RKO (cell line): ENCODE results near the gene KPNA1.
"Not testable (repeated sequence)": the region's sequence is repeated elsewhere in the genome, so short reads cannot be mapped to it uniquely, and the experiment has no call there.

Source experiments
- DNase-seq: peaks from one replicate; pipeline ENCODE4 v3.0.0-alpha.2; 2016; ENCODE audit warnings: low spot score

The KPNA1 gene

DNA sequence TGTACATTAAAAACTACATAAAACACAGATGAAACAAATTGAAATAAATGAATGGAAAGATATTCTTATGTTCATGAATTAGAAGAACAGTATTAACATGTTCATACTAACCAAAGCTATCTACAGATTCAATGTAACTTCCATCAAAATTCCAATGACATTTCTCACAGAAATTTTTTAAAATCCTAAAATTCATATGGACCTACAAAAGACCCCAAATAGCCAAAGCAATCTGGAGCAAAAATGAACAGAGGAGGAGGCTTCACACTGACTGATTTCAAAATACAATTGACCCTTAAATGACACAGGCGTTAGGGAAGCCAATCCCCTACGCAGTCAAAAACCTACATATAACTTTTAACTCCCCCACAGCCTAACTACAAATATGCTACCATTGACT, 39.4 kb downstream of the KPNA1 start:
- no peak for DNase-seq

- DNase-seq: no peak
Measured at GRCh38 chr3:122469659-122470058, 45.1 kb downstream of the KPNA1 start.

DNA sequence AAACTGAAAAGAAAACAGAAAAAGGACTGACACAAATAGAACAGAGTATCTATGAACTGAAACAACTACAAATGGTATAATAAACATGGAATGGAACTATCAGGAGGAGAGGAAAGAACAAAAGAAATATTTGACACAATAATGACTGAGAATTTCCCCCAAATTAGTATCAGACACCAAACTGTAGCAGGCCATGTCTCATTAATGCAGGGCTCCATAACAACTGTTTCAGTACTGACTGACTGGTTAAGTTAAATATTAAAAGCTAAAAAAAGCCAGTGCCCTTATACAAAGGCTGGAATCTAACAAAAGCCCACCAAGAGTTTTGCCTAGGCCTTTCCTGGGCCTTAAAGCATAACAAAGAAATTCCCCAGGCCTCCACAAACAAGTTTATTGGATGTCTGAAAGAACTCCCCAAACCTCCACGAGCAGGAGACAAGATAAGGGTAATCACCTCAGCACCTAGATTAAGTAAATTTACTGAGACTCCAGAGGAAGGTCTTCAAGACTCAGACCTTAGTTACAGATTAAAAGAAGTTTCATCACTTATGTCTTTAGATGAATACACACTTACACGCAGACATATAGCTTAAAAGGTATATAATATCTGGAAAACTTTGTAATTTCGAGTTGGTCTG, 45.7 kb downstream of the KPNA1 start:
- DNase-seq: no peak

DNA sequence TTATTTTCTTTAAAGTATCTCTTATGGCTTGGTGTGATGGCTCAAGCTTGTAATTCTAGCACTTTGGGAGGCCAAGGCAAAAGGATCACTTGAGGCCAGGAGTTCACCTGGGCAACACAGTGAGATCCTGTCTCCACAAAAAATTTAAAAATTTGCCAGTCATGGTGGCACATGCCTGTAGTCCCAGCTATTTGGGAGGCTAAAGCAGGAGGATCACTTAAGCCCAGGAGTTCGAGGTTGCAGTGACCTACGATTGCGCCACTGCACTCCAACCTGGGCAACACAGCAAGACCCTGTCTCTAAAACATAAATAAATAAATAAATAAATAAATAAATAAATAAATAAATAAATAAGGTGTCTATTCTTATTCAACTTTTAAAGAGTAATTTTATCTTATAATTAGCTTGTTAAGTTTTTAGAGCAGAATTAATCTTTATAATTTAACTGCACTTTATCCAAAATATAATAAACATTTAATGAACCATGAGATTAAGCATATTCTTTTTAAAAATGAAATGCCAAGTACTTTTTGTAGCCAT, 48.0 kb downstream of the KPNA1 start:
- no peak for DNase-seq

DNA sequence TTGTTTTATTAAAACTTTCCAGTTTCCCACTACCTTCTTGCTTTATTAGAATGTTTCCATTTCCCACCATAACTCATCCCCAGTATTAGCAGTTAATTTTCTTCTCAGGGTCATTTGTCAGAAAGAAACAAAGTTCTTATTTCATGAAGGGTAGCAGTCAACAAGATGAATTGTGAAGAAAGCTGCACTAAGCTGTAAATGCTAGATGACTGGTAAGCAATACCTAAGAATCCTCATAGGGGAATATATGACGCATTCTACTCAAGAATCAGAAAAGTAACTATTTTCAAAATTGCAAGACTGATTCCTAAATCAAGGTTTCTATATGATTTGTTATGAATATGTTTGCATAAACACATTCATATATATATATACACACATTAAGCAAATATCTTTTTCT, 50.1 kb downstream of the KPNA1 start:
- DNase-seq: no peak

- no peak for DNase-seq
Measured at GRCh38 chr3:122462406-122462805, 52.3 kb downstream of the KPNA1 start.

DNA sequence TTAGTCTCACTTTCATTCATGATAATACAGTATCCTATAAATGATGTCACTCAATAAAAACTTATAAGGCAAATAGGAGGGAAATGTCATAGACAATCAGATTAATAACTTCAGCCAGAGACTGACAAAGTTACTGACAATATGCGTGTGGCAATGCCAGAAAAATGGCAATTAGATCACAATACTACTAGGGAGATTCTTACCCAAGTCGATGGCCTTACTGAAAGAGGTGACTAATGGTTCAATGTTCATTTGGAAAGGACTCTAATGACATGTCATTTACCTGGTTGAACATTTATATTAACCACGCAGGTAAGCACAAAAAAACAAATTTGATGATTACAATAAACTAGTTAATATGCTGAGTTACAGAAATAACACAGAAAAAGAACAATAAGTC, 52.9 kb downstream of the KPNA1 start:
- DNase-seq: no peak

GRCh38 chr3:122458992-122459391, 55.7 kb downstream of the KPNA1 start:
- DNase-seq: peak; percentile 61

DNA sequence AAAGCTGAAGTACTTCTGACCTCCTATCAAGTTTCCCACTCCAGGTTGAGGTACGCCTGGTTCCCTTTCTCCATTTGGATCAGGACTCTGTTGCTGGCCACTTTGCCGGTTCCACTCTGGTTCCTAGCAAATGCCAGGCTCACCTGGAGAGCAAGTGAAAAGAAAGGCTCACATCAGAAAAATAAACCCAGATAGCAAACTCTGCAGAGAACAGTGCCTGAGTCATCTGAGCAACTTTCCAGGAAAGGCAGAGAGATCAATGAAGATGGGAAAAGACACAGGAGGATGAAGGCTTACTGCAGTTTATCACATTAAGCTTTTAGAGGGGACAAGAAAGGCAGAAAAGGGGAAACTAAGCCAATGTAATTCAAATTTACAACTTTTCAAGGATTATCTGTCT, 57.0 kb downstream of the KPNA1 start:
- no peak for DNase-seq

DNA sequence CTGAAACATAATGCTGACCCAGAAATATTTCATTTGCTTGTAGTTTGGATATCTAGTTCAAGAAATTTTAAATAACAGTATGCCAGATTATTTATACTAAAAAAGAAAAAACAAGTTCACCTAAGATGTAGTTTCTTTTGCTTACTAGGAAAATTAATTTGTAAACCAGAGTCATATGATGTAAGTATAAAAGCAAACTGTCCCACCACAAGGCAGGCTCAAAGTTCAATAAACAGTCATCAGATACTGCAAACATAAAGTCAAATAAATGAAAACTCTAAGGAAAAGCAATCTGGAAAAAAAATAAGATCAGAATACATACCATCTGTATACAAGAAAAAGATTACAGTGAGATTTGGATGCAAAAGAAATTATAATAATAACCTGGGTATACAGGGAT, 58.7 kb downstream of the KPNA1 start:
- DNase-seq: no peak

- no peak for DNase-seq
Measured at GRCh38 chr3:122451371-122451770, 63.4 kb downstream of the KPNA1 start.

DNA sequence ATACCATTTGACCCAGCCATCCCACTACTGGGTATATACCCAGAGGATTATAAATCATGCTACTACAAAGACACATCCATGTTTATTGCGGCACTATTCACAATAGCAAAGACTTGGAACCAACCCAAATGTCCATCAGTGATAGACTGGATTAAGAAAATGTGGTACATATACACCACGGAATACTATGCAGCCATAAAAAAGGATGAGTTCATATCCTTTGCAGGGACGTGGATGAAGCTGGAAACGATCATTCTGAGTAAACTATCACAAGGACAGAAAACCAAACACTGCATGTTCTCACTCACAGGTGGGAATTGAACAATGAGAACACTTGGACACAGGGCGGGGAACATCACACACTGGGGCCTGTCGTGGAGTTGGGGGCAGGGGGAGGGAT, 66.5 kb downstream of the KPNA1 start:
- not testable (repeated sequence) for DNase-seq

GRCh38 chr3:122444491-122444887, 70.2 kb downstream of the KPNA1 start:
- DNase-seq: not testable (repeated sequence)

DNA sequence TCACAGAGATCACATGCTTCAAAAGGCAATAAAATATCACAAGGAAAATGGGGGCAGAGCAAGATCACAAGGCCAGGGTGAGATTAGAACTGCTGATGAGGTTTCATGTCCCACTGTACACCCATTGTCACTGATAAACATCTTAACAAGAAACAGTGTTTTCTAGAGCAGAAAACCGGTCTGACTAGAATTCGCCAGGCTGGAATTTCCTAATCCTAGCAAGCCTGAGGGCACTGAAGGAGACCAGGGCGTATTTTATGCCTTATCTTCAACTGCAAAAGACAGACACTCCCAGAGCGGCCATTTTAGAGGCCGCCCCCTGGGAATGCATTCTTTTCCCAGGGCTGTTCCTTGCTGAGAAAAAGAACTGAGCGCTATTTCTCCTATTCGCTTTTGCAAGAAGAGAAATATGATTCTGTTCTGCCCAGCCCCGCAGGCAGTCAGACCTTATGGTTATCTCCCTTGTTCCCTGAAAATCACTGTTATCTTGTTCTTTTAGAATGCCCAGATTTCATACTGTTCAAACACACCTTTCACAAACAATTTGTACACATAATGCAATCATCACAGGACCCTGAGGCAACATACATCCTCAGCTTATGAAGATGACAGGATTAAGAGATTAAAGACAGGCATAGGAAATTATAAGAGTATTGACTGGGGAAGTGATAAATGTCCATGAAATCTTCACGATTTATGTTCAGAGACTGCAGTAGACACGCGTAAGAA, 70.8 kb downstream of the KPNA1 start:
- not testable (repeated sequence) for DNase-seq

DNA sequence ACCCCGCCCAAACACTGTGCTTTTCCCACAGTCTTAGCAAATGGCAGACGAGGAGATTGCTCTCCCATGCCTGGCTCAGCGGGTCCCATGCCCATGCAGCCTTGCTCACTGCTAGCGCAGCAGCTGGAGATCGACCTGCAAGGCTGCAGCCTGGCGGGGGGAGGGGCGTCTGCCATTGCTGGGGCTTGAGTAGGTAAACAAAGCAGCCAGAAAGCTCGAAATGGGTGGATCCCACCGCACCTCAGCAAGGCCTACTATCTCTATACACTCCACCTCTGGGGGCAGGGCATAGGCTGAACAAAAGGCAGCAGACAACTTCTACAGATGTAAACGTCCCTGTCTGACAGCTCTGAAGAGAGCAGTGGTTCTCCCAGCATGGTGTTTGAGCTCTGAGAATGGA, 71.6 kb downstream of the KPNA1 start:
- no peak for DNase-seq

GRCh38 chr3:122435950-122436349, 78.8 kb downstream of the KPNA1 start:
- no peak for DNase-seq

- DNase-seq: no peak
Measured at GRCh38 chr3:122430371-122430770, 84.4 kb downstream of the KPNA1 start.

DNA sequence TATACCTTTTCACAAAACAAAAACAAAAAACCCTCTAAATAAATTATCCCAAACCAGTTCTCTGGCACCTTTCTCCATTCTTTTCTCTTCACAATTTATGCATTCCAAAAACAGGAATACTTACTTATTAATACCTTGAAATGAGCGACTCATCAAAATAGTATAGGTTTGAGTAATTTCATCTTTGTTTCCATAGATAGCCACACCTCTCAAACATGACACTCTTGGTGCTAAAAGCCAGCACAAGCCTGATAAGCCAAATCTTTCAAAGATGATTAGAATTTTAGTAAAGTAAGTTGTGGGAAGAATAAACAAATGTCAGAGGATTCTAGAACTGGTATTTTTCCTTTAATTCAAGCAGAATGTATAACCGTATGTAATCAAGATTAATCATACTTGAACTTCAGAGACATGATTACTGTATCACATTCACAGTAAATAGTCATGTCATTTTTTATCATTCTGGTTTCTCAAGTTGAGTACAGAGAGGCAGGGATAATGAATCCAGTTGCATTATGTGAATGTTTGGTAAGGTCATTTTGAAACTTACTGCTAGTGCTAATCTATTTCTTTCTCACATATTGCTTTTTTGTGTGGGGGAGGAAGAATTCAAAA, 86.8 kb downstream of the KPNA1 start:
- DNase-seq: peak; percentile 34

DNA sequence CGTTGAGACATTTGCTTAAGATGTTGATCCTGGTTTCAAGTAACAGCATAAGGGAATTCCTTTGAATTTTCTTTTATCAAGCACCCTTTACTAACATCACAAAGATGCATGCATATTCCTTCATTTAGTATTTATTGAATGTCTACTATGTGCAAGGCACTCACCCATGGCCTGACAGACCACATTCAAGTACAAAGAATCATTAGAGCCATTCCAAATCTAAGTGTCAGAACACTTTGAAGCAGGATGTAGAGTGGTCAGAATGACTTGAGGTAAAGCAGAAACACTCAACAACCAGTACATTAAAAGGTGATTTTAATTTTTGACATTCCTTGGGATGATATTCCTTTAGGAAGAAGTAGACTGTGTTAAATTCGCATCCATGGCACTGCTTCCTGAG, 92.9 kb downstream of the KPNA1 start:
- no peak for DNase-seq

DNA sequence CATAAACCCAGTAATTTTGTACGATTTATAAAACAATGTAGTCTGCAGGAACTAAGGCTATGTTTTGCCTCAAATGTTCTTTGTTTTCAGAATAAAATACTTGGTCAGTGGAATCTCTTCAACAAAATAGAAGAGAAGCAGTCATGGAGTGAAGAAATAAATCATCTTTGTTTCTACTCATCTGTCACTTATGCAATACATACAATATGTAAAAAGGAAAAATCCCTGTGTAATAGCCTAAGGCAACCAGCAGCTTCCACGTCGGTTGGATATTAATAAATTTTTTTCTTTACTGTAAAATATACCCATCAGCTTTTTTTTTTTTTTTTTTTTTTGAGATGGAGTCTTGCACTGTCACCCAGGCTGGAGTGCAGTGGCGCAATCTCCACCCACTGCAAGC, 93.6 kb downstream of the KPNA1 start:
- DNase-seq: no peak

DNA sequence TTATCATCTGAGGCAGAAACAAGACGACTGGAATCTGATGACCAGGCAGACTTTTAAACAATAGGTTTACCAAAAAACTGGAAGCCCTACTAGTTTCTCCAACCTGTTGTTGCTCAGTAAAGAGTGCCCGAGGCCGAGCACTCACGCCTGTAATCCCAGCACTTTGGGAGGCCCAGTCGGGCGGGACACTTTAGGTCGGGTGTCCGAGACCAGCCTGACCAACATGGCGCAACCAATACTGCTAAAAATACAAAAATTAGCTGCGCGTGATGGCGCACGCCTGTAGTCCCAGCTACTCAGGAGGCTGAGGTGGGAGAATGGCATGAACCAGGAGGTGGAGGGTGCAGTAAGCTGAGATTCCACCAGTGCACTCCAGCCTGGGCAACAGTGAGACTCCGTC, 97.8 kb downstream of the KPNA1 start:
- DNase-seq: peak; percentile 39

DNA sequence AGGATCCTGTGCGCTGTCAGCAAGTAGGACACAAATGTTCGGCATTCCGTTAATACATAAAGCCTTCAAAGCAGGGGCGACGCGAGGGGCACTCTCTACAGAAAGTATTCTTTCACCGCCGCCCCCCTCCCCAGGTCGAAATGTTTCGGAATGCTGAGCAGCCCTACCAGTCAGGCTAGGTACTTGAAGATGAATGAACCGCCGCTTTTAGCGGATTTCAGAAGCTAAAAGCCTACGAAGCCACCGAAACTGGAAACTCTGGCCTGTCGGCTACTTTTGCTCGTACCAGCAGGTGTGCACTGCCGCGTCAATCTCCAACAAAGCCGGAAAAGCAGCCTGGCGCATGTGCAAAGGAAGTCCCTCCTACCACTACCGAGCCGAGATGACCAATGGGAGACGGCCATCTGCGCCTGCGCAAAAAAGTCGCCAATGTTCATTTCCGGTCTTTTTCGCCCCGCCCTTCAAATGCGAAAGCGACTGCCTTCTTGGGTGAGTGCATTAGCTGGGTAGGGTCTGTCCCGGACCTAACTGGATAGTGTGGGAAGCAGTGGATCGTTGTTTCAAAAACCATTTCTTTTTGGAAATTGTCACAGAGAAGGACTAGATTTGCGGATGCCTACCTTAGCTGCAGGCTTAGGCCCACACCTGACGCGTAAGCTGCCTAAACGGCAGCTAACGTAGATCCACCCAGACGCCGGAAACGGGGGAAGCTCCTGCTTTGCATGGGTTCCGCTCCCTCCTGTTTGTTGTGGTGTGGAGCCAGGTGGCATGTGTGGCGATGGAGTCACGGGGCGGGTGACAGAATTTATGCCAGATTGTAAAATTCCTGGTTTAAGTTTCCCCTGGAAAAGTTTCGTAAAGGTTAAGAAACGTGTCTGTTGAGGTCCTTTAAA, 98.7 kb downstream of the KPNA1 start, which contains the start of gene WDR5B:
Gene WDR5B (minus strand): TSS at position 301 of the 893 bp plus-strand sequence. CDS start 534 bp downstream, outside the sequence.
- DNase-seq: peak; percentile 96
